ENCODE results near the gene TAL2.
A peak's percentile ranks its signal among the peaks of the same experiment; 100 is the strongest.
"Not testable (repeated sequence)": the region's sequence is repeated elsewhere in the genome, so short reads cannot be mapped to it uniquely, and the experiment has no call there.

TAL2 gene

DNA sequence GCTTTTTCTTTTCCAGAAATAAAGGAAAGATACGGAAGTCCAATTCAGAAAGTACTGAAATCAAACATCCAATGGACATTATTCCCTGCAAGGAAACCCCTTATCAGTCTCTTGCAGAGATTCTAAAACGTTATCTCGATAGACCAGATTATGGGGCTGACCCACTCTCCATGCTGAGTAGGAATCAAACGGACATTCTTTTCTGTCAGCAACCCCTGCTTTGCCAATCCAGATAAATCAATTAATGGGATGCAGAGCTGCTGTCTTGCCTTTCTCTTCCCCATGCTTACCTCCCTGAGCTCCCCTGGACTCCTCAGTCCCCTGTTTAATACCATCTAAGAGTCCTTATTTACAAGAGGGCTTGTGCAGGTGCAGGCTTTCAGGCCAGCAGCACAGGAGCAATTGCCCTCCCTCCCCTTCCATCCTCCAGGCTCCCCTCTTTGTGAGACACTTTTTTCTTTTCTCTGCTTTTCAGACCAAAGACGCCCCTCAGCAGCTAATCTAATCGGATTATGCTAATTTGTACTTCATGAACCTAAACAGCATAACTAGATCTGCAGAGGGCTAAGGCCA, 14.2 kb downstream of the TAL2 start:
- DNase-seq = no peak

DNA sequence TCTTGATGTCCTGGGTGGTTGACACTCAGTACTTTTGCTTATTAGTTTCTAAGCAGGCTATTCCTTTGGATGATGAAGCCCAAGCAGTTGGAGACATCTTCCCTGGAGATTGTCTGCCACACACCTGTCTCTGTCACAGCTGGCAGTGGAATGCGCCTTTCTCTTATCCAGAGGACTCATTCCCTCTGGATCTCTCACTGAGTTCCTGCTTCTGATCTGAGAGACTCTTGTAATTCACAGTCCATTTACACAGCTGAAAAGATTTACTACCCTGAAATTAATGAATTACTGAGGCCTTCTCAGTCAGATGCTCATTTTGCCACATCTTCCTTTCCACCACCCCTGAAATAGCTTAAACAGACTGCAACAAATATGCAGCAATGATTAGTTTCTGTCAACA, 15.9 kb downstream of the TAL2 start:
- DNase-seq = no peak

DNA sequence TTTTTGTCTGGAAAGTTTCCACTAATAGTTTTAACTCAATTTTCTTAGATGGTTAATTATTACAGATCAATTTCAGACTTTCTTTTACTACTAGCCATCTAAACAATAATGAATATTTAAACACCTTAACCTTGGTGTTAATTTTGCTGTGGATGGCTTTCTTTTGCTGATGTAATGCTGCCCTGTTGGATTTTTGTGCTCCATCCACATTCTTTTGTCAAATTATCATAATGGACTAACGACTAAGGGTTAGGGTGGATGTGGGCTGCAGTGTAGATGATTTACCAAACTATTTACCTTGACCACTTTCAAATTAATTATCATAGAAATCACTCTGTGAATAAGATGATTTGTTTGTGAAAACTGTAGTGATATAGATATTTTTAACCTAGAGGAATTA, 16.5 kb downstream of the TAL2 start:
- DNase-seq = no peak

DNA sequence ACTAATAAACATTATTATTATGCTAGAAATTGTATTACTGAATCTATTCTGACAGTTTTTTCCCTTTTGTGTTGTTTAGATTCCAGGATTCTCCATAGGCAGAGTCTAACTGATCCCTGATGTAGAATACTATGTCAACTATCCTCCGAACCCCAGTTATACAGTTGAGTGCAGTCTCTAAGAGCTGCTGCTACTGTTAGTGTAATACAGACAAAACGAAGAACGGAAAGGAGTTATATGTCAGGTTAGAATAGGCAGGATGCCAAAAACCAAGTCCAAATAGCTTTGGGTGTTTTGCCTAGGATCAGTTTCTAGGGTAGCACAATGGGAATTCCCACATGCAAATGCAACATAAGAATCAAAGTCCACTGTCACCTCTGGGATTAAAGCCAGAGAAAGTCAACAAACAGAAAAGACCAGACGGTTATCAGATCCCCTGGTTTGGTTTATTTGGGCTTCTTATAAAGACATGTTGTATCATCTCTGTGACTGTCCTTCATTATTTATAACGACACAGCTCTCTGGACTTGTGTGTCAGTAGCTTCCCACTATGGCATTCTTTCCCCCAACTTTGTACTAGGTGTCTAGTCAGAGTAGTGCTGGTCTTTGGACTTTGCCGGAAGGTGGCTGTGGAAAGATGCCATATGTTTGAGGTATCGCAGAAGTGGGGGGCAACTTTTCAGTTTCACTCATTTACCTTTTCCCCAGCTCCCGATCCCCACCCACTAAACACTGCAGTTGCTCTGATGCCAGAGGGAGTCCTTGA, 17.2 kb downstream of the TAL2 start:
- no peak for DNase-seq

DNA sequence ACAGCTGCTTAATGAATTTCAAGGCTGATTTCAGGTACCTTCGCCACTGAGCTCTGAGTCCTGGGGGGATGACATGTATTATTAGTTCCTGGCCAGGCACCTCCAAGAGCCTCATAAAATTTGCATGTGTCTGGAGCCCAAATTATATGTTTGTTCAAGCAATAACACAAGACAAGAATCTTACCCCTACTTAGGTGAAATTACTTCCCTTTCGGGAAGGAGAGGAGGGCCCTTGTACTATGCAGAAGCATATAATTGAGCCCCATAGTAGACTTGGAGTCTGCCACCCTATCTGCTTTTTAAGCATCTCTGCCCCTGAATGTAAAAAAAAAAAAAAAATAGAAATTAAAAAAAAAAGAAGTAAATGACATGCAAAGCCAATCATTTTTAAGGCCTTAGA, 19.1 kb downstream of the TAL2 start:
- DNase-seq = no peak

DNA sequence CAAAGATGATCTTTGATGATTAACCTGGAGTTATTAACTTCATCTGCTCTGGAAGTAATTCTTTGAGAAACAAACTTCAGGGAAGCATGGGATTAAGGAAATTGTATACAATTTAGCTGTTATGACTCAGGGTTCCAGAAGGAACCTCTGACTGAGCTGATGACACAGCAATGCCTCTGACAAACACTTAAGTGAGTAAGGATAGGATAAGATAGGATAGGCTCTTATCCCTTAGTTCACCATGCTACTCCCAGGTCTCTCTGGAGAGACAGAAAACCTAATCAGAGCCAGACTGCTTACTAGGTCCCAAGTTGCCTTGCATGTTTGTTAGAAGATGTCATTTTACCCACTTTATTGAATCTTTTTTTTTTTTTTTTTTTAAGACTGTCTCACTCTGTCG, 19.5 kb downstream of the TAL2 start:
- peak; percentile 18 for DNase-seq

DNA sequence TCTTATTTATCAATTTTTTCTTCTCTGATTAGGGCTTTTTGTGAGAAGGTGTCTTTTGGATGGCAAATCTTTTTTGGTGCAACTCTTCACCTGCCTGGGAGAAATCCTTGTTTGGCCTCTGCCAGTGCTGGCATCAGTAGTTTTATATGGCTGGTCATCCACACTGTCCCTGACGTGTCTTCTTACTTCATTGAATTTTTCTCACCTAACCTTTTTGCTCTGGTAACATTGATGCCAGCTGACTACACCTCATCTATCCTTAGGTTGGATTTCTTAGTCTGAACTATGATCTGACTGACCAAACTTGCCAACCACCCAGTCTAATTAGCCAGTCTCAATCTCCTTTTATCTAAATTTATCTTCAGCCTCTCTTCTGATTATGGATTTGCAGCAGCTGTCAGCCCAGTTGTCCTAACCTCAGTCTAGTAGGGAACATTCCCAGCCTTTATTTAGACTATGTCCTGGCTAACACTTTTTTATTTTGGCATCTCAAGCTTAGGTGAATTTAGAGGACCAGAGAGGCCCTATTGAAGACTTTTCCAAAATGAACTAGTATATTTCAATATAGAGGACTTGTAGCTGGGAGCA, 21.5 kb downstream of the TAL2 start:
- DNase-seq = no peak

DNA sequence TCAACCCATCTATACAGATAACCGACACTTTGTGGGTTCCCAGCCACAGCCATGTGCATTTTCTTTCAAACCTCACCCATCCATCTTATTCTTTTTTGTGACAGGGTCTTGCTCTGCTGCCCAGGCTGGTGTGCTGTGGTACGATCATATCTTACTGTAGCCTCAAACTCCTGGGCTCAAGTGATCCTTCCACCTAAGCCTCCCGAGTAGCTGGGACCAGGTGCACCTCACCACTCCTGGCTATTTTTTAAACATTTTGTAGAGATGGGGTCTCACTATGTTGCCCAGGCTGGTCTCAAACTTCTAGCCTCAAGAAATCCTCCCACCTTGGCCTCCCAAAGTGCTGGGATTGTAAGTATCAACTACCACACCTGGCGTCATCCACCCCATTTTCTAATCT, 24.7 kb downstream of the TAL2 start:
- no peak for DNase-seq

DNA sequence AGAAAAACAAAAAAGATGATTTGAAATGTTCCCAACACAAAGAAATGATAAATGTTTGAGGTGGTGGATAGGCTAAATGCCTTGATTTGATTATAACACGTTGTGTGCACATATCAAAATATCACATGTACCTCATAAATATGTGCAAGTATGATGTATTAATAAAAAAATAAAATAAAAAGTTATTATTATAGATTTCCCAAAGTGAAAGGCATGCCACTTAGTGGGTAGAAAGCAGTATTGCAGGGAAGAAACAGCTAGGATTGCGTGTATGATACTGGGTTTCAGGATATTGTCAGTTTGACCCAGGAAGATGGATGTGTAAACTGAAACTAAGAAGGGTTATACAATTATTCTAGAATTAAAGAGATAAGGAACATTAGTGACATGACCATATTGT, 28.5 kb downstream of the TAL2 start:
- no peak for DNase-seq

DNA sequence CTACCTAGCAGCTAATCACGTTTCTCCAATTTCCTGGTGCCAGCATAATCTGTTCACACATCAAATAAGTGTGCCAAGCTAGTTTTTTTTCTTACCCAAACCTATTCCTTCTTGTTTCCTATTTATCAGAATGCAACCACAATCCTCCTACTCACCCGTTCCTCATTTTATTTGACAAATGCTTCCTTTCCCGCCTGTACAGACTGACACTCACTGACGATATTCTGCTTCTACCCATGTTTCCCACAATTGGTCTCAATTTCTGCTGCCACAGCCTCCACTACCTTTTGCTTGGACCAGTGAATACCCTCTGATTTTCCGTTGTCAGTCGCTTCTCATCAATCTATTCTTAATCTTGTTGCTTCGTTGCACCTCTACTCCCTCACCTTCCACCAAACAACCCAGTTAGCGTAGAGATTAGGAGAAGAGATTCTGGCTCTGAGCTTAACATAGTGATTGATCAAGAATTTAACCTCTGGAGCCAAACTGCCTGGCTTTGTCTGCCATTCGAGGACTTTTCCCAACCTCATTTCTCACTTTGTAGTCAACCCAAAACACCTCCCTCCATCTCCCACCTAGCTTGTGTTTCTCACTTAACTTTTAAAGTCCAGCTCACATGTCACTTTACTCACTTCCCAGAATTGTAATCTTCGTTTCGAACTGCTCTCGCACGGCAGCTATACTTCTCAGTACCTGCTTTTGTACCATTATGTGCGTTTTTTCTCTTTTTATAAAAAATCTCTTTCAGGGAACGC, 31.4 kb downstream of the TAL2 start:
- DNase-seq = no peak

DNA sequence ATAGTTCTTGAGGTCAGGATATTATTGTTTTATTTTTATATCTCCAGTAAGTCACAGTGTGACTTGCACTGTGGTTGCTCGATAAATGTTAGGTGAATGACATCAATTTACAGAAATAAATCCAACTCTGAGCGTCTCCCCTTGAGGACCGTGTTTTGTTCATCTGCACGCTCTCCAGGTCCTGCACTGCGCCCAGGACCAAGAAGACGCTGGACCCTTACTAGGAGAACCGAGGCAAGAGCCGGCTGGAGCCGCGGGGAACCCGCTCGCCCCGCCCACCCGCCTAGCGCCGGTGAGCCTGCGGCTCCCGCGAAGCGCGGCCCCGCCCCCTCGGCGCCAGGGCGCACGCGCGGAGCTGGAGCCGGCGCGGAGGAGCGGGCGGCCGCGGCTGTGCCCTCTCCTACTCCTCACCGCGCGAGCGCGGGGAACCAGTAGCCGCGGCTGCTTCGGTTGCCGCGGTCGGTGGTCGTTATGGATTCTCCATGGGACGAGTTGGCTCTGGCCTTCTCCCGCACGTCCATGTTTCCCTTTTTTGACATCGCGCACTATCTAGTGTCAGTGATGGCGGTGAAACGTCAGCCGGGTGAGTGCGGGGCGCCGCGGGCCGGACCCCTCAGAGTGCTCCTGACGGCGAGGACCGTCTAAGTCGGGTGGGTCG, 32.1 kb downstream of the TAL2 start, which contains the start of gene TMEM38B:
TSS of gene TMEM38B (plus strand) at position 352 of the 658 bp plus-strand sequence. CDS start at position 472, 120 bp downstream.
- DNase-seq = peak; percentile 56

DNA sequence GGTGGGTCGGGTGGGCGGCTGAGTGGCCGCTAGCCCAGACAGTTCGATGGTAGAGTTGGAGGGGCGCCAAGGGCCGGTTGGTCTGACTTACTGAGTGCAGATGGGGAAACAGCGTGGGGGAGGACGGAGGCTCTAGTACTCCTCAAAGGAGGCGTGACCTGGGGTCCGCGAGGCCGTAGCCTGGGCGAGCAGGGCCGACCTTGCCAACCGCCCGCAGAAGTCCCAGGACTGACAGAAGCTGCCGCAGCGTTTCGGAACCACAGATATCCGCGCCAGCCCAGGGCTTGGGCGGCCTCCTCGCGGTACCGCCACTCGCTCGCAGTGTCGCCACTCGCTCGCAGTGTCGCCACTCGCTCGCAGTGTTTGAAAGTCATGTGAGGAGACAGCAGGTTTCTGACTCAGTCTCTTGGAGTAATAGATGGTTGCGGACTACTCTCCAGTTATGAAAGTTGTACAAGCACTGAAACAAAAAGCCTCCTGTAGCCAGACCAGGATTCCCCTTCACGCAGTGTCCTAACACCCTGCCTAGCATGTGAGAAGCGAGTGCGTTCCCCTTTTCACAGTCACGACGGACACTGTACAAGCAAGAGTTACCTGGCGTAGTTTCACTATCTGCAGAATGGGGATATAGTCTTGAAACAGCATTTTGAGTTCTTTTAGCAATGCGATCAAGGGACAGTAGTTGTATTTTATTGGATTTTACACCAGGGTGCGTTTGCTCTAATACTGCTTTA, 32.8 kb downstream of the TAL2 start:
- peak; percentile 12 for DNase-seq

DNA sequence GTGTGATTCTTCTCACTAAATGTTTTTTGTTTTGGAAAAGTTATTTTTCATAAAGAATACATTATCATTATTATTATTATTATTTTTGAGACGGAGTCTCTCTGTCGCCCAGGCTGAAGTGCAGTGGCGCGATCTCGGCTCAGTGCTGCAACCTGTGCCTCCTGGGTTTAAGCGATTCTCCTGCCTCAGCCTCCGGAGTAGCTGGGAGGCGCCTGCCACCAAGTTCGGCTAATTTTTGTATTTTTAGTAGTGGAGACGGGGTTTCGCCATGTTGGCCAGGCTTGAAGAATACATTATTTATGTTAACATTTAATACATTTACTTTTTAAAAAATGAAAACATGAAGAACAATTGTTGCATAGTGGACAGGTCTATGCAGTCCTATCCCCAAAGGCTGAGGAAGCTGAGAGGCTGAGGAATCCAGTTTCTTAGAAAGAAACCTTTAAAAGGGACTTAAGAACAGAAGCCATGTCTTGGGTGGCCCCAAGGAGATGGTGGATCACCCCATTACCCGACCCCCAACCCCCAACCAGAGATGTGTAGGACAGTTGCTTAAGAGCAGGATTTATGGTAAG, 34.0 kb downstream of the TAL2 start:
- no peak for DNase-seq

DNA sequence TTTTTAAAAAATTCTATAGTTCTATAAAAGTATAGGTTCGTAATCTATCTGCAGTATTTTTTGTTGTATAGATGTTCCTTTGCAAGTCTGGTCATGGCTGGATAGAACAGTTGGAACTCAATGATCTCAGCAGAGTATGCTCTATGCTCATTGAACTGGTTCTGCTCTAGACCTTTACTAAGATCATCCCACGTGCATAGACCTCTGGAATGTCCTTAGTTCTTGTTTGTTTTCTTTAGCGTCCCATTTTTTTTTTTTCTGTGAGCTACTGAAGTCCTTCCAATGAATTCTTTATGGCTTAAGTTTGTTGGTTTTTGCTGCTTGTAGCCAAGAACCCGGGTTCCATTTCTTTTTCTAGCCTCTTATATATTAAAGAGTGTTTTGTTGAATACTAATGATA, 35.6 kb downstream of the TAL2 start:
- DNase-seq = no peak

DNA sequence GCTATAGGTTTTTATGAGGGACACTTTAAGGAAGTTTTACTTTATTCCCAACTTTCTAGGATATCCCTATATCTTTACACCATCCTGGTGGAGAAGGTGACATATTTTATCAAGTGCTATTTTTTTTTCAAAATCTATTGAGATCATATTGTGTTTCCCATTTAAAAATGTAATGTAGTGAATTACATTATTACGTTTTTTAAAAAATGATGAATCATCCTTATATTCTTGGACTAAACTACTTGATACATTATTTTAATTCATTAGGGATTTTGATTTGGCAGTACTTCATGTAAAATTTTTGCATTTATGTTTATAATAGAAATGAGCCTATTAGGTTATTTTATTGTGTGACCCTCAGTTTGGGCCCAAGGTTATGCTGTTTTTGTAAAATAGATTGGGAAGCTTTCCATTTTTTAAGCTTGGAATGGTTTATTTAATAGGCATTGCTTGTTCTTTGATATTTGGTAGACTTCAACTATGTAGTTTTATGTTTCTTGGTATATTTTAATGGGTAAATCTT, 36.2 kb downstream of the TAL2 start:
- DNase-seq = no peak

DNA sequence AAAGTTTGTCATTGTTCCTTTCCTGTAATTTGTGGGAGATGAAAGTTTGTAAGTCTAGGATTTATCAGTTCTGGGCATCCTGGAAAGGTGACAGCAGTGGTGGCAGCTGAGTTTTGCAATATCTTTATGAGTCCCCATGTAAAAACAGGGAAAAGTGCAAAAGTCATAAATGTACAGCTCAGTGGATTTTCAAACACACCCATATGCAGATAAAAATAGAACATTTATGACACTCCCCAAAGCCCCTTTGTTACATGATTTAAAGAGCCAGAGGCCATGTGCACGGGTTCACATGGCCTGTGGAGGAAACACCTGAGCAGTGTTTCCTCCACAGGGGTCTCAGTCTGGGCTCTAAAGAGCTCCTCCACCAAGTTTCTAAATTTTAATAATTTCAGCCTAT, 38.4 kb downstream of the TAL2 start:
- no peak for DNase-seq

DNA sequence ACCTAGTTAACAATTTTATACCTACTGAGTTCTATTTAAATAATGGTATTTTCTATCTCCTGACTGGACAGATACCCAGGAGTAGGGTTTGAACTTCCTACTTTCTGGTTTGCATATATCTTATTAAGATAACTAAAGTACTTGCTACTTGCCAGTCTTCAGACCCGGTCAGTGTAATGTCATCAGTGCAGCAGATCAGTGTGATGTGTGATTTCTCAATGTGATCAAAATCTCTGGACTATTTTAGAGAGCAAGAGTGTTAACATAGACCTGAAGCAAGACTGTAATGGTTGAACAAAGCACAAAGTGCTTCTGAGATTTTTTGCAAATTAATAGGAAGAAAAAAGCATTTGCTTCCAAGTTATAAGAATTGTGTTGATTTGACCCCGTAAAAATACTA, 38.9 kb downstream of the TAL2 start:
- DNase-seq = no peak

DNA sequence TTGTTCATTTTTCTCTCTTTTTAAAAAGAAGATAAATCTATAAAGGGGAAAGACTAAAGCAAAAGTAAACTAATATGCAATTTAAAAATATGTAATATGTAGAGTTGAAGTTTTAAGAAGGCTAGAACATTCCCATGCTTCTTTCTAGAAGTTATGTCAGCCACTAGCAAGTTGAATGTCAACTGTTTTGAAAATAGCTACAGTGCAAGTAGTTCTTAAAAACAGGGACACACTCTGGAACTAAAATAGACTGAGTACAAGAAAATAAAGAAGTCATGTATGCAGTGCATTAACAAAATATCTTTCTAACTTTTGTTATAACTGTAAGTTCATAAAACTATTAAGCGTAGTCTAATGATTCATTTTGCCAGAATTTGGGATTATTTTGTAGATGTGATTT, 40.0 kb downstream of the TAL2 start:
- no peak for DNase-seq

DNA sequence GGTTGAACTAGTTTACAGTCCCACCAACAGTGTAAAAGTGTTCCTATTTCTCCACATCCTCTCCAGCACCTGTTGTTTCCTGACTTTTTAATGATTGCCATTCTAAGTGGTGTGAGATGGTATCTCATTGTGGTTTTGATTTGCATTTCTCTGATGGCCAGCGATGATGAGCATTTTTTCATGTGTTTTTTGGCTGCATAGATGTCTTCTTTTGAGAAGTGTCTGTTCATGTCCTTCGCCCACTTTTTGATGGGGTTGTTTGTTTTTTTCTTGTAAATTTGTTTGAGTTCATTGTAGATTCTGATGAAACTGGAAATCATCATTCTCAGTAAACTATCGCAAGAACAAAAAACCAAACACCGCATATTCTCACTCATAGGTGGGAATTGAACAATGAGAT, 41.4 kb downstream of the TAL2 start:
- DNase-seq = not testable (repeated sequence)

DNA sequence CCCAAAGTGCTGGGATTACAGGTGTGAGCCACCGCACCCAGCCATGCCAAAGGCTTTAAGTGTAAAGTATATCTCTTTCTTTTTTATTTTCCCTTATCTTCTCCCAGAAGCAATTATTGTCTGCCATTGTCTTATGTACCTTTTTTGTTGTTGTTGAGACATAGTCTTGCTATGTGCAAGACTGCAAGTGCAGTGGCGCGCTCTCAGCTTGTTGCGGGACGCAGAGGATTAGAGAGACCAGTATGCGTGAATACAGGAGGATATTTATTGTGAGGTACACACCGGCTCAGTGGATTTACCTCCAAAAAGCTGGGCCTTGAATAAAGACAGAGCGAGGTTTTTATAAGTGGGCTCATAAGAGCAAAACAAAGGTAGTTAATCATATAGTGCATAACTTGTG, 43.9 kb downstream of the TAL2 start:
- DNase-seq = no peak

DNA sequence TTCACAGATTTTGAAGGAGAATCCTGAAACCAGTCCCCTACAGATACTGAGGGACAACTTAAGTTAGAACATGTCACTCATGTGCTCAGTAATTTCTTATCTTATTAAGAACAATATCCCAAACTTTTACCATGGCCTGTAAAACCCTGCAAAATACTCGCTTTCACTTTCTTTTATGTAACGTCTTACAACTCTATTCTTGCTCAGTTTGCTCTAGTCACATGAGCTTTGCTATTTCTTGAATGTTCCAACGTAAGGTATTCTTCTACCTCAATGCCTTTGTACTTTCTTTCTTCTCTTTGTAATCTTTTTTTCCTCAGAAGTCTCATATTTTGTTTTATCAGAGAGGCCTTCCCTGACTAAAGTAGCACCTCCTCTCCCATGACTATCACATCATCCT, 46.1 kb downstream of the TAL2 start:
- DNase-seq = no peak

DNA sequence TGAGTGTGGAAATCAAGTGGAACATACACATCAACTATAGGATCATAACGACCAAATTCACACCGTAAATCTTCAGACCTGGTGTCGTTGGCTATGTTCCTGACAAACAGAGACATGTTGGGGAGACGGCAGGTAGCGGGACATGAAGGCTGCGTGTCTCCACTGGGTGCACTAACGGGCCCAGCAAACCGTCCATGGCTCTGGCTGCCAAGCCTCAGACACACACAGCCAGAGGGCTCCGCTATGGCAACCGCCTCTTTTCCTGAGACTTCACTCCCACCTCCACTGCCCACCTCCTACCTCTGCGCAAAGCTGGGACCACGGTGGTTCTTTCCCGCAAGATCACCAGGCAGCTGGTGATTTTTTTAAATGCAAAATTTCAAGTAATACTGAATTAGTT, 48.4 kb downstream of the TAL2 start:
- no peak for DNase-seq

All from amniotic stem cell (primary cell).